Measurements from ENCODE around the gene NEURL3. TPM values are rescaled to one million over a fixed set of nuclear protein-coding genes. Genes with fewer than 3 reads are reported as not detected.
"Not testable (repeated sequence)": the region's sequence is repeated elsewhere in the genome, so short reads cannot be mapped to it uniquely, and the experiment has no call there.

NEURL3 gene
- total RNA-seq, 4 donors from 2014 or later: 0.32 to 7.9 (median 7.0) TPM; not detected in 1

DNA sequence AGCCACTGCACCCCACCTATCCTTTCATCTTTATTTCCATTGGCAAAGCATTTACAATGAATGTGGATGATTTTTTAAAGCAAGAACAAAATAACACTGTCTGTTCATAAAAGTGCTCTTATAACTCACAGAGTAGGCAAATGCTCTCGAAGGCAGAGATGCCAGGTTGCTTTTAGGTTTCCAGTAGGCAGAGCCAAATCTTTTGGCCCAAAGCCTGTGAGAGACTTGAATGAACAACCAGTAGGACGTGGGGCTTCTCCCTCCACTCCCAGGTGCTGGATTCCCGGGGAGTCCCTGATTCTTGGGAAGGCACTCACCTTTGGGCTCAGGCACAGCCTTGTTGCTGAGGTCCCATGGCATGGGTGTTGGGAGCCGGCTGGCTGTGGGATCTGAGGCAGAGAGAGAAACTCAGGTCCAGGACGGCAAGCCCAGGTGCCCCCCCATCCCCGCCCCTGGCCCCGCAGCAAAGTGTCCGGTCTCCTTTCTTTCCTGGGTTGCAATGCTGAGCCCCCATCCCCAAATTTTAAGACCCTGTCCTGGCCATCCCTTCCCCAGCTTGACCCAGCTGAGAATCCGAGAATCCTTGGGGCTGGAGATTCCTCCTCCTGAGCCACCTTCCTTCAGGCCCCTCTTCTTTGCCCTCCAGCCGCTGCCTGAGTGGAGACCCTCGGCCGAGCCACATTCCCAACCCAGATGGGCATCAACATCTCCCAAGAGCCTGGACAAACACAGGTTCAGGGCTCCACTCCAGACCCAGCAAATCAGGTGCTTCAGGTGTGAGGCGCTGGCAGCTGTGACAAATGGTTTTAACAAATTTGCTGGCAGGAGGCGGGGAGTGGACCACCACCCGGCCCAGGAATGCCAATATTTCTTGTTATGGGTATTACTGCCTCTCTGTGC, 5.8 kb downstream of the NEURL3 start:
- in situ Hi-C loops (cut with MboI; ENCODE audit: low pct_ligation_motif_present in 1 of 4, low pct_unique_long_range_greater_than_20kb in 1 of 4, low sequenced_read_pairs in 3 of 4) (no loop called here), intact Hi-C loops (cut with DNase I; ENCODE audit: low total_unique reads) (no loop called here)
- H3K27ac ChIP-seq: no peak overlapping the region
- WGBS, 2 donors (ENCODE audit: low coverage in 1 of 2): 67 to 95% methylated on average over 1 to 15 of the region's 15 CpGs
- H3K4me3 ChIP-seq: no peak overlapping the region
- no peaks in the 10 kb centered on the region for H3K9me3 ChIP-seq
- H3K27me3 ChIP-seq: peaks cover 13% of the 10 kb centered on the region
- peaks cover 0 to 15% (median 2%) of the 10 kb centered on the region in 4 donors for H3K4me1 ChIP-seq
- H3K36me3 ChIP-seq: no peaks in the 10 kb centered on the region
- no peak for DNase-seq
- TF ChIP-seq POLR2A (IDR thresholded peaks at IDR 0.05) (no peak), POLR2AphosphoS5 (IDR thresholded peaks at IDR 0.05) (no peak), EP300 (IDR thresholded peaks at IDR 0.05; ENCODE audit: low read depth) (no peak)
- TF ChIP-seq, protein P1, sequence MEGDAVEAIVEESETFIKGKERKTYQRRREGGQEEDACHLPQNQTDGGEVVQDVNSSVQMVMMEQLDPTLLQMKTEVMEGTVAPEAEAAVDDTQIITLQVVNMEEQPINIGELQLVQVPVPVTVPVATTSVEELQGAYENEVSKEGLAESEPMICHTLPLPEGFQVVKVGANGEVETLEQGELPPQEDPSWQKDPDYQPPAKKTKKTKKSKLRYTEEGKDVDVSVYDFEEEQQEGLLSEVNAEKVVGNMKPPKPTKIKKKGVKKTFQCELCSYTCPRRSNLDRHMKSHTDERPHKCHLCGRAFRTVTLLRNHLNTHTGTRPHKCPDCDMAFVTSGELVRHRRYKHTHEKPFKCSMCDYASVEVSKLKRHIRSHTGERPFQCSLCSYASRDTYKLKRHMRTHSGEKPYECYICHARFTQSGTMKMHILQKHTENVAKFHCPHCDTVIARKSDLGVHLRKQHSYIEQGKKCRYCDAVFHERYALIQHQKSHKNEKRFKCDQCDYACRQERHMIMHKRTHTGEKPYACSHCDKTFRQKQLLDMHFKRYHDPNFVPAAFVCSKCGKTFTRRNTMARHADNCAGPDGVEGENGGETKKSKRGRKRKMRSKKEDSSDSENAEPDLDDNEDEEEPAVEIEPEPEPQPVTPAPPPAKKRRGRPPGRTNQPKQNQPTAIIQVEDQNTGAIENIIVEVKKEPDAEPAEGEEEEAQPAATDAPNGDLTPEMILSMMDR (IDR thresholded peaks at IDR 0.05): no peak

DNA sequence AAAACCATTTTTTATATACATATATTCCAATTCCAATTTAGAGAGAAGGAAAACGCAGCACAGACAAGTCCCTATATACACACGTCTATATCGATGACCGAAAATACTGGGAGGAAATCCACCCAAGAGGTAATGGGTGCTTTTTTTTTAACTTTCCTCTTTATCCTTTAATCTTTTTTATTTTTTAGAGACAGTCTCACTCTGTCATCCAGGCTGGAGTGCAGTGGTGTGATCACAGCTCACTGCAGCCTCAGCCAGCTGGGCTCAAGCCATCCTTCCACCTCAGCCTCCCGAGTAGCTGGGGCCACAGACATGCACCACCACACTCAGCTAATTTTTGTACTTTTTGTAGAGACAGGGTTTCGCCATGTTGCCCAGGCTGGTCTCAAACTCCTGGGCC, 6.5 kb downstream of the NEURL3 start:
- H3K36me3 ChIP-seq; DNase-seq; H3K9me3 ChIP-seq; H3K4me3 ChIP-seq; intact Hi-C loops (cut with DNase I; ENCODE audit: low total_unique reads); in situ Hi-C loops (cut with MboI; ENCODE audit: low pct_ligation_motif_present in 1 of 4, low pct_unique_long_range_greater_than_20kb in 1 of 4, low sequenced_read_pairs in 3 of 4); H3K27ac ChIP-seq: not testable (repeated sequence)
- WGBS, 2 donors (ENCODE audit: low coverage in 1 of 2): 92 to 96% methylated on average over 5 to 6 of the region's 6 CpGs
- Histone ChIP-seq H3K27me3 (peaks cover 13% of the 10 kb centered on the region), H3K4me1 (peaks cover 0 to 15% (median 2%) of the 10 kb centered on the region in 4 donors)

DNA sequence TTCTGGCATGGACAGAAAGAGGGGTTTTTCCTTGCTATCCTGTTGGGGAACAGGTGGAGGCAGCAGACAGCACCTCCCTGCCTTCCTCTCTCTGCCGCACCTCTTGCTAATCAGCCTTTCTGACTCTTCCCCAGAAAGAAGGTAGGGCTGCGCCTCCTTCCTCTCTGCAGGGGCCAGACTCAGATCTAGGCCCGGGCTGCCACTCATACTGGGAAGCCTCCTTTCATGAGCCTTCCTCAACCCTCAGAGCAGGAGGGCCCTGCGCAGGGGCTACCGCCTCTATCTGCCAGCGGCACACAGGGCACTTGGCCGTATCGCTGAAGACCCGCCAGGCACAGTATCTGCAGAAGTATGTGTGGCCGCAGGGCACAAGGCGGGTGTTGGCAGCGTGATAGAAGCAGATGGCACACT, 7.1 kb downstream of the NEURL3 start:
- TF ChIP-seq, protein P1 (IDR thresholded peaks at IDR 0.05): no peak
- TF ChIP-seq POLR2A (IDR thresholded peaks at IDR 0.05): no peak
- no peak for TF ChIP-seq POLR2AphosphoS5 (IDR thresholded peaks at IDR 0.05)
- TF ChIP-seq EP300 (IDR thresholded peaks at IDR 0.05; ENCODE audit: low read depth): no peak
- intact Hi-C loops (cut with DNase I; ENCODE audit: low total_unique reads) (no loop called here), in situ Hi-C loops (cut with MboI; ENCODE audit: low pct_ligation_motif_present in 1 of 4, low pct_unique_long_range_greater_than_20kb in 1 of 4, low sequenced_read_pairs in 3 of 4) (no loop called here)
- Histone ChIP-seq H3K4me3 (no peak overlapping the region), H3K9me3 (no peaks in the 10 kb centered on the region), H3K27ac (no peak overlapping the region), H3K27me3 (peaks cover 13% of the 10 kb centered on the region), H3K36me3 (no peaks in the 10 kb centered on the region), H3K4me1 (peaks cover 0 to 11% (median 1%) of the 10 kb centered on the region in 4 donors)
- WGBS, 2 donors (ENCODE audit: low coverage in 1 of 2): 86% methylated on average over 12 of the region's 12 CpGs; no CpG with 5 or more reads in 1 of the 2 donors
- no peak for DNase-seq

DNA sequence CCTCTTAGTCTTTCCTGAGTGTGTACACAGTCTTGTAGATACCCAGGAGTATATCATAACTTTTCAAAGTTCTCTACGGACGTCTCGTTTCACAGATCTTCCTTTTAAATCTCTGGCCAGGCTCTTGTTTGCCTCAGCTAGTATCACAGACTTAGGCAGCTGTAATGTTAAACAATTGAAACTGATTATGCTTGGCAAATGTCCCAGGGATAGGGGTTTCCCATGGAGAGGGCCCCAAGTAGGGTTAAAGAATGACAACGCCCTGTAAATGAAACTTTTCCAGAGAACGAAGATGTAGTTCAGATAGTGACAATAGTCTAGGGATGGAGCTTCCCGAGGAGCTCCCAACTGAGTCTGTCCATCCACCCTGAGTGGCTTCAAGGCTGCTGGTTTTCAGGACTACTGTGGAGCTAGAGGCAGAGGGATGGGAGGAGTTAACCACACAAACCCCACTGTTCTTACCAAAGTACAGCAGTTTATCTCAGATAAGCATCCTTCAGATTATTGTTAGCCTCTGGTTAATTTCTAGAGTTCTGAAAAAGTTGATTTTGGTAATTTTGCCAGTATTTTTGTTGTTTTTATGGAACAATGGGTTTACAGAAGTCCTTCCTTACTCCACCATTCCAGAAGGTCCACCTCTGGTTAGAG, 9.1 kb downstream of the NEURL3 start:
- intact Hi-C loops (cut with DNase I; ENCODE audit: low total_unique reads): no loop called here
- H3K27me3 ChIP-seq: peaks cover 6% of the 10 kb centered on the region
- H3K4me3 ChIP-seq: no peak overlapping the region
- H3K4me1 ChIP-seq: no peaks in the 10 kb centered on the region
- DNase-seq: no peak
- 73 to 81% methylated on average over 4 to 6 of the region's 6 CpGs for WGBS, 2 donors (ENCODE audit: low coverage in 1 of 2)
- no peaks in the 10 kb centered on the region for H3K36me3 ChIP-seq
- H3K27ac ChIP-seq: no peak overlapping the region
- H3K9me3 ChIP-seq: no peaks in the 10 kb centered on the region
- TF ChIP-seq, protein P1 (IDR thresholded peaks at IDR 0.05): no peak
- TF ChIP-seq EP300 (IDR thresholded peaks at IDR 0.05; ENCODE audit: low read depth) (no peak), POLR2AphosphoS5 (IDR thresholded peaks at IDR 0.05) (no peak), POLR2A (IDR thresholded peaks at IDR 0.05) (no peak)
- in situ Hi-C loops (cut with MboI; ENCODE audit: low pct_ligation_motif_present in 1 of 4, low pct_unique_long_range_greater_than_20kb in 1 of 4, low sequenced_read_pairs in 3 of 4): no loop called here
